ENCODE results near the gene MYL9.

Gene MYL9

DNA sequence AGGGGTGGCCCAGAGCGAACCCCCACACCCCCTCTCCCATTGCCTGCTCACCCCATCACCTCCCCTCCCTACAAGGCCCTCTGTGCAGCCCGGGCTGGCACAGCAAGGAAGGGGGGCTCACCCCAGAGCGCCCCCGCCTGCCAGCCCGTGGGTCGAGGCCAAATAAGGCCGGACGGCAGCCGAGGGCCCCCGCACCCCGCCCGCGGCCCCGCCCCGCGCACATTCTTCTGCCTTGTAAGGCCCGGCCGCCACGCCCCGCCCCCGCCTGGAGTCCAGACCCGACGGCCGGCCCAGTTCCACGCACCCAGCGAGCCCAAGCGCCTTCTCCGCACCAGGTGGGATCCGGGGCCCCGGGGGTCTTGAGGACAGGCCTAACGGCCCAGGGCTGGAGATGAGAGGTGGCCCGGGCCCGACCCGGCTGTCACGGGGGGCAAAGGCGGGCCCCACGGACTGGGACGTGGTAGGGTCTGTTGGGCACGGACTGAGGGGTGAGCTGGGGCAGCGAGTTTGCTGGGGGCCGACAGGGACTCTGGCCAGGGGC, at the start of gene MYL9:
TSS of gene MYL9 (plus strand) at position 293 of the 541 bp plus-strand sequence. CDS start 3,366 bp downstream, outside the sequence.
- peaks cover 19% of the 10 kb centered on the region; the same call in 1 of the 2 replicates for H3K36me3 ChIP-seq (ENCODE audit: control insufficient read depth, insufficient read depth, low read length)
- peak within 1 kb of the TSS; percentile 88; the same call in 1 of the 2 replicates for H3K27ac ChIP-seq (ENCODE audit: low read depth, low read length)
- H3K4me3 ChIP-seq (ENCODE audit: low read depth, low read length): peak within 1 kb of the TSS; percentile 73
- H3K9me3 ChIP-seq (ENCODE audit: control insufficient read depth, insufficient read depth, low read depth, low read length): no peaks in the 10 kb centered on the region
- peaks cover 33% of the 10 kb centered on the region for H3K4me1 ChIP-seq (ENCODE audit: control insufficient read depth, insufficient read depth, low read length)
- H3K9ac ChIP-seq (ENCODE audit: low read length): peak within 1 kb of the TSS; percentile 97
- no peaks in the 10 kb centered on the region for H3K27me3 ChIP-seq (ENCODE audit: control insufficient read depth, insufficient read depth, low read length)

GRCh38 chr20:36491901-36492617, 49.3 kb upstream of the MYL9 start:
- Histone ChIP-seq H3K27me3 (ENCODE audit: control insufficient read depth, insufficient read depth, low read length) (no peaks in the 10 kb centered on the region), H3K36me3 (ENCODE audit: control insufficient read depth, insufficient read depth, low read length) (peaks cover 15% of the 10 kb centered on the region), H3K9me3 (ENCODE audit: control insufficient read depth, insufficient read depth, low read depth, low read length) (no peaks in the 10 kb centered on the region), H3K9ac (ENCODE audit: low read length) (no peak overlapping the region), H3K27ac (ENCODE audit: low read depth, low read length) (no peak overlapping the region), H3K4me3 (ENCODE audit: low read depth, low read length) (no peak overlapping the region), H3K4me1 (ENCODE audit: control insufficient read depth, insufficient read depth, low read length) (peaks cover 11% of the 10 kb centered on the region; the same call in 1 of the 2 replicates)

DNA sequence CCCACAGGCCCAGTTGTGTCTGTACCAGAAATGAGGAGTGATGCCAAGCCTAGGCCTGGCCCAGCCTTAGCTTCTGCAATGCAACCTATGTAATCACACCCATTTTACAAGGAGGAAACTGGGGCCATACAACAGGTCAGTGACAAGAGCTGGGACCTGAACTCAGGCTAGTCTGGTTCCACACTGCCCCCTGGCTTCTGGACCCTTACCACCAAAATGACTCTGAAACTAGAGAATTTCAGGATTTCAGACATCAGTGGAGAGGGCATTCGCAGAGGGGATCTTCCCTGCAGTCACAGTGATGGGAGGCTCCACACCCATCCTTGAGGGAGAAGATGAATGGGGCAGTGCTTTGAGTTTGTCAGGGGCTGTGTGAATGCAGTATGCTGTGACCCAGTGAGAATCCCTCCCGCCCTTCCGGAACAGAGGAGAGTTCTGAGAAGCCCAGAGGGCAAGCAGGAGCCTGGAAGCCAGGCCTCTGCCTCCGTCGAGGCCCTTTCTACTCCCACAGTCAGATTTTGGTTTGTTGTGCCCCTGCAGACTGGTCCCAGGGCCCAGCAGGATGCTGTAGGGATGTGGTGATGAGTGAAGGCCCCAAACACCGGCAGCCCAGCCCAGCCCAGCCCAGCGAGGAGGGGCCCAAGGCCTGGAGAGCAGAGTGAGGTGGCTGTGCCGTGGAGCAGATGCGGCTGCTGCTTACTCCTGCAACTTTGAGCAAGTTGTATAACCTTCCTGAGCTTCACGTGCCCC, 48.1 kb upstream of the MYL9 start:
- Histone ChIP-seq H3K36me3 (ENCODE audit: control insufficient read depth, insufficient read depth, low read length) (peaks cover 27% of the 10 kb centered on the region), H3K9me3 (ENCODE audit: control insufficient read depth, insufficient read depth, low read depth, low read length) (no peaks in the 10 kb centered on the region), H3K27me3 (ENCODE audit: control insufficient read depth, insufficient read depth, low read length) (no peaks in the 10 kb centered on the region), H3K27ac (ENCODE audit: low read depth, low read length) (no peak overlapping the region), H3K9ac (ENCODE audit: low read length) (no peak overlapping the region), H3K4me3 (ENCODE audit: low read depth, low read length) (no peak overlapping the region), H3K4me1 (ENCODE audit: control insufficient read depth, insufficient read depth, low read length) (peaks cover 11% of the 10 kb centered on the region; the same call in 1 of the 2 replicates)

GRCh38 chr20:36493801-36494114, 47.6 kb upstream of the MYL9 start:
- Histone ChIP-seq H3K9ac (ENCODE audit: low read length) (no peak overlapping the region), H3K27ac (ENCODE audit: low read depth, low read length) (no peak overlapping the region), H3K36me3 (ENCODE audit: control insufficient read depth, insufficient read depth, low read length) (peaks cover 32% of the 10 kb centered on the region), H3K27me3 (ENCODE audit: control insufficient read depth, insufficient read depth, low read length) (no peaks in the 10 kb centered on the region), H3K4me3 (ENCODE audit: low read depth, low read length) (no peak overlapping the region), H3K9me3 (ENCODE audit: control insufficient read depth, insufficient read depth, low read depth, low read length) (no peaks in the 10 kb centered on the region), H3K4me1 (ENCODE audit: control insufficient read depth, insufficient read depth, low read length) (peaks cover 11% of the 10 kb centered on the region; the same call in 1 of the 2 replicates)

GRCh38 chr20:36496707-36497669, 44.3 kb upstream of the MYL9 start:
- H3K4me1 ChIP-seq (ENCODE audit: control insufficient read depth, insufficient read depth, low read length): peaks cover 7% of the 10 kb centered on the region; the same call in 1 of the 2 replicates
- H3K27ac ChIP-seq (ENCODE audit: low read depth, low read length): no peak overlapping the region
- H3K36me3 ChIP-seq (ENCODE audit: control insufficient read depth, insufficient read depth, low read length): peaks cover 62% of the 10 kb centered on the region
- H3K9ac ChIP-seq (ENCODE audit: low read length): no peak overlapping the region
- no peak overlapping the region for H3K4me3 ChIP-seq (ENCODE audit: low read depth, low read length)
- H3K27me3 ChIP-seq (ENCODE audit: control insufficient read depth, insufficient read depth, low read length): no peaks in the 10 kb centered on the region
- H3K9me3 ChIP-seq (ENCODE audit: control insufficient read depth, insufficient read depth, low read depth, low read length): no peaks in the 10 kb centered on the region

DNA sequence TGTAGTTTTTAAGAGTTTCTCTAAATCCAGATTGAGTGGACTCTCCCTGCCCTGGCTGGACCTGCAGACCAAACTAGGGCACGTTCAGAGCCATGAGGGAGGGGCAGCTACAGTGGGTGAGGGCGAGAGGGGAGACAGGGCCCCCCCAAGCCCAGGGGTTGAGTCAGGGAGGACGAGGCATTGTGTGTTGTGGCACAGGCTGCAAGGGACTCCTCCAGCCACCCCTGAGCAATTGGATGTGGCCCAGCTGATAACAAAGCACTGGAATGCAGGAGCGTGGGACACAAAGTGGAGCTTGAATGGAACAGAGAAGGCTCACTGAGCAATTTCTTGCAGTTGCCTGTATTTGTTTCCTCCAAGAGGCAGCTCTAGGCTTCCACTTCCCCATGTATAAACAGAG, 43.5 kb upstream of the MYL9 start:
- Histone ChIP-seq H3K27me3 (ENCODE audit: control insufficient read depth, insufficient read depth, low read length) (no peaks in the 10 kb centered on the region), H3K4me3 (ENCODE audit: low read depth, low read length) (no peak overlapping the region), H3K9ac (ENCODE audit: low read length) (no peak overlapping the region), H3K27ac (ENCODE audit: low read depth, low read length) (no peak overlapping the region), H3K36me3 (ENCODE audit: control insufficient read depth, insufficient read depth, low read length) (peaks cover 67% of the 10 kb centered on the region), H3K4me1 (ENCODE audit: control insufficient read depth, insufficient read depth, low read length) (no peaks in the 10 kb centered on the region), H3K9me3 (ENCODE audit: control insufficient read depth, insufficient read depth, low read depth, low read length) (no peaks in the 10 kb centered on the region)

DNA sequence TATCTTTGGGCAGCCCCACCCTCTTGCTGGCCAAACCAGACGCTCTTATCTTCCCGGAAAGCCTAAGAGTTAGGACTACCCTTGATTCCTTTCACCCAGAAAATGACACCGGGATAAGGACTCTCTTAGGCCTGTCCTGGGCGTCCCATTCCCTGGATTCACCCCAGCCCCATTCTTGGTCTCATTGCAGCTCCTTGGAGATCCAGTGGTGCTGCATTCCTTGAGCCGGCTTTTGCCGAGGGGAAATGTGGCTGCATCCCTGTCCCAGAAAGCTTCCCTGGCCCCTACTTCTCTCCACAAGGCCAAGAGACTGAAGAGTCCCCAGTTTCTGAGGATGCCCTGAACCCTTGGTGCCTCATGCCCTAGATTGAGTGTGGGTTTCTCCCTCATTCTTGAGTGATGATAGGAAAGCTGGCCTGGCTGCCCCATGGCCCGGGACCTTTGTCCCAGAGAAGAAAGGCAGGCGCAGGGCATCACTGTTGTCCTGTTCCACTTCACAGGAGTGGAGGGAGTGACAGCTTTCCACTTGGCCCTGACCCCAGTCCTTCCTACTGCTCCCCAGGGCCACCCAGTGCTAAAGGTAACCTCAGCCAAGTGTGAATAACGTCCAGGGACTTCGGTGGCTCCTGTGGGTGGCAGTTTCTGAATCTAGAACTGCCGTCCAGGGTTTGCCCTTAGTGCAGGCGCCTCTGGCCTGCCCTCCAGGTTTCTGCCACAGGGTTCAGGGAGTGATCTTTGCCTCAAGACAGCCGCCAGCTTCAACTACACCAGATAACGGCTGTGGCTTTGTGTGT, 42.7 kb upstream of the MYL9 start:
- Histone ChIP-seq H3K27me3 (ENCODE audit: control insufficient read depth, insufficient read depth, low read length) (no peaks in the 10 kb centered on the region), H3K4me1 (ENCODE audit: control insufficient read depth, insufficient read depth, low read length) (no peaks in the 10 kb centered on the region), H3K36me3 (ENCODE audit: control insufficient read depth, insufficient read depth, low read length) (peaks cover 72% of the 10 kb centered on the region), H3K4me3 (ENCODE audit: low read depth, low read length) (no peak overlapping the region), H3K9ac (ENCODE audit: low read length) (no peak overlapping the region), H3K9me3 (ENCODE audit: control insufficient read depth, insufficient read depth, low read depth, low read length) (no peaks in the 10 kb centered on the region), H3K27ac (ENCODE audit: low read depth, low read length) (no peak overlapping the region)

DNA sequence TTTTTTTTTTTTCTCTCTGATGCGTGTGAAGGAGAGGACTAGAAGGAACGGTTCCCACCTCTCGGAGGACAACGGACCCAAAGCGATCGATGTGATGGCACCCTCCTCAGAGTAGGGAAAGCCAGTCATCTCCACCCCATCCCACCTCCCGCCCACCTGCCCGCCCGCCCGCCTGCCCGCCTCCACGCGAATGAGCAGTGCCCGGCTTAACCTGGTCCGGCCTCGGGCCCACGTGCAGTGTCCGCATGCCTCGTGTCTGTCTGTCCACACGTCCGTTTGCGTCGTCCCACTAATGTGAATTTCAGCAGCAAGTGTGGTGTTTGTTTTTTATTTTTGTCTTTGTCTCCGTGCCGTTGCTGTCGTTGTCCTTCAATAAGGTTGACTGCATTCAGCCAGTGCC, 42.1 kb upstream of the MYL9 start:
- Histone ChIP-seq H3K36me3 (ENCODE audit: control insufficient read depth, insufficient read depth, low read length) (peaks cover 78% of the 10 kb centered on the region), H3K9ac (ENCODE audit: low read length) (no peak overlapping the region), H3K27ac (ENCODE audit: low read depth, low read length) (no peak overlapping the region), H3K9me3 (ENCODE audit: control insufficient read depth, insufficient read depth, low read depth, low read length) (no peaks in the 10 kb centered on the region), H3K4me1 (ENCODE audit: control insufficient read depth, insufficient read depth, low read length) (no peaks in the 10 kb centered on the region), H3K4me3 (ENCODE audit: low read depth, low read length) (no peak overlapping the region), H3K27me3 (ENCODE audit: control insufficient read depth, insufficient read depth, low read length) (no peaks in the 10 kb centered on the region)

DNA sequence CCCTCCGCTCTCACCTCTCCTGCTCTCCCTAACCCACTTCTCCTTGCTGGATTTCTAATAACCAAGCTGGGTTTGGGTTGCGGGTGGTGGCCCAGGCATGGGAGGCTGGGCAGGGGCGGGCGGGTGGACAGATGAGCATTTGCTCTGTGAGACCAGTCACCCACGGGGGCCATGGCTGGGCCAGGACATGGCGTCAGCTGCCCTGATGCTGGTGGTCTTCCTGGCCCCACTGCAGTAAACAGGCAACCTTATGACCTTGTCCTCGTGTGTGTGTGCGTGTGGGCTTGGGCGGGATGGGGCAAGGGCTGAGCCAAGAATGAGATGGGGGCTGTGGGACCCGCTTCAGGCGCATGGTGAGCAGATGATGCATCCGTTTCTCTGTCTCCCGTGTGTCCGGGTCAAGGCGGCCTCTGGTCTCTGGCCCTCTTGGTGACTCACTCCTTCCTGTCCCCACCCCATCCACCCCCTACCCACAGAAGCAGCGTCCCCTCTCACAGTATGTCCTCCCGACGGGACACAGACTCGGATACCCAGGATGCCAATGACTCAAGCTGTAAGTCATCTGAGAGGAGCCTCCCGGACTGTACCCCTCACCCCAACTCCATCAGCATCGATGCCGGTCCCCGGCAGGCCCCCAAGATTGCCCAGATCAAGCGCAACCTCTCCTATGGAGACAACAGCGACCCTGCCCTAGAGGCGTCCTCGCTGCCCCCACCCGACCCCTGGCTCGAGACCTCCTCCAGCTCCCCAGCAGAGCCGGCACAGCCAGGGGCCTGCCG, 41.4 kb upstream of the MYL9 start:
- Histone ChIP-seq H3K36me3 (ENCODE audit: control insufficient read depth, insufficient read depth, low read length) (peaks cover 84% of the 10 kb centered on the region), H3K9me3 (ENCODE audit: control insufficient read depth, insufficient read depth, low read depth, low read length) (no peaks in the 10 kb centered on the region), H3K27me3 (ENCODE audit: control insufficient read depth, insufficient read depth, low read length) (no peaks in the 10 kb centered on the region), H3K9ac (ENCODE audit: low read length) (no peak overlapping the region), H3K27ac (ENCODE audit: low read depth, low read length) (no peak overlapping the region), H3K4me1 (ENCODE audit: control insufficient read depth, insufficient read depth, low read length) (no peaks in the 10 kb centered on the region), H3K4me3 (ENCODE audit: low read depth, low read length) (no peak overlapping the region)
